Endothelial cell of umbilical vein (primary cell): ENCODE data around the gene RTN3. TPM values are rescaled to one million over a fixed set of nuclear protein-coding genes. Genes with fewer than 3 reads are reported as not detected.

Experiments
- BruUV-seq: library from RNA; stranded (reverse); fragments of 400-500 nt; replicated peaks from 2 replicates; lab custom pipeline; 2021; lab: Mats Ljungman, UMichigan
- CTCF ChIA-PET: fragments of 300-600, 350-600 bp; sonication (Branson Sonifier 250); formaldehyde crosslinking; loops from one replicate; lab custom pipeline; 2021; ENCODE audit warnings: antibody characterized with exemption, inconsistent platforms; lab: Charles Lee
- POLR2A ChIA-PET: fragments of 300-600, 350-600 bp; sonication (Branson Sonifier 250); formaldehyde crosslinking; loops from one replicate; lab custom pipeline; 2021; ENCODE audit warnings: antibody characterized with exemption, inconsistent platforms; lab: Charles Lee
- DNase-seq: peaks from one replicate; pipeline ENCODE4 v3.0.0-alpha.2; 2011; ENCODE audit warnings: low read depth, low spot score
- FAIRE-seq: peaks from 2 replicates; lab custom pipeline; 2011; peaks lifted over from hg19 to GRCh38; lab: Jason Lieb, UNC
- H2AFZ ChIP-seq: 2 replicates; pipeline ENCODE4 v1.6.0; 2012; ENCODE audit warnings: low read depth, low read length, control low read depth, inconsistent platforms
- H3K27ac ChIP-seq: 2 replicates; pipeline ENCODE4 v1.5.1; 2011; ENCODE audit warnings: low read depth, mild to moderate bottlenecking, control low read depth, low read length, moderate library complexity; ENCODE audit not compliant: insufficient read depth
- H3K27me3 ChIP-seq, 2 experiments: 2 replicates each; pipeline versions ENCODE4 v1.6.0 to v1.6.1; 2011; ENCODE audit warnings: low read length in 2 of 2, mixed read lengths in 1 of 2; ENCODE audit not compliant: control insufficient read depth in 2 of 2, insufficient read depth in 2 of 2
- H3K36me3 ChIP-seq, 2 experiments: 2 replicates in 1 of 2; 3 replicates in 1 of 2; pipeline ENCODE4 v1.5.1; 2011; ENCODE audit warnings: low read length in 2 of 2, mild to moderate bottlenecking in 1 of 2, moderate library complexity in 1 of 2; ENCODE audit not compliant: control insufficient read depth in 2 of 2, insufficient read depth in 2 of 2; ENCODE audit errors: extremely low read depth in 1 of 2
- H3K4me1 ChIP-seq: 3 replicates; pipeline ENCODE4 v1.5.1; 2011; ENCODE audit warnings: mild to moderate bottlenecking, low read length; ENCODE audit not compliant: control insufficient read depth, insufficient read depth; ENCODE audit errors: extremely low read depth
- H3K4me2 ChIP-seq: 2 replicates; pipeline ENCODE4 v1.6.1; 2011; ENCODE audit warnings: low read length, control low read depth, mixed read lengths; ENCODE audit not compliant: insufficient read depth
- H3K4me3 ChIP-seq, 3 experiments: fragments of 200-600 bp in 1 of 3; sonication (generic), shearing (Covaris generic) in 1 of 3; replicated peaks in 1 of 3; 2 replicates each; pipeline ENCODE4 v1.5.1; 2011 to 2016; ENCODE audit warnings: control low read depth in 3 of 3, low read length in 3 of 3, mild to moderate bottlenecking in 2 of 3, inconsistent platforms in 1 of 3, low read depth in 1 of 3, moderate library complexity in 1 of 3; ENCODE audit not compliant: insufficient read depth in 1 of 3
- H3K79me2 ChIP-seq: 2 replicates; pipeline ENCODE4 v1.6.0; 2012; ENCODE audit warnings: low read length, inconsistent platforms; ENCODE audit not compliant: control insufficient read depth, insufficient read depth
- H3K9ac ChIP-seq: replicated peaks from 2 replicates; pipeline ENCODE3; 2011; ENCODE audit warnings: low read length, control low read depth; ENCODE audit not compliant: insufficient read depth; ENCODE audit errors: extremely low read depth
- H3K9me1 ChIP-seq: replicated peaks from 3 replicates; pipeline ENCODE4 v1.6.0; 2011; ENCODE audit warnings: mild to moderate bottlenecking, low read length; ENCODE audit not compliant: control insufficient read depth, insufficient read depth; ENCODE audit errors: extremely low read depth
- H3K9me3 ChIP-seq: replicated peaks from 2 replicates; pipeline ENCODE4 v1.5.1; 2012; ENCODE audit warnings: low read length, inconsistent platforms; ENCODE audit not compliant: control insufficient read depth, insufficient read depth
- H4K20me1 ChIP-seq: replicated peaks from 2 replicates; pipeline ENCODE3; 2011; ENCODE audit warnings: mild to moderate bottlenecking, low read length; ENCODE audit not compliant: control insufficient read depth, insufficient read depth; ENCODE audit errors: extremely low read depth
- CTCF ChIP-seq, 2 donors: IDR thresholded peaks; 1 replicate in 1 of 2; 2 replicates in 1 of 2; pipeline ENCODE4 v1.5.1; 2011; ENCODE audit warnings: low read length in 2 of 2, mild to moderate bottlenecking in 2 of 2, moderate library complexity in 2 of 2, control low read depth in 1 of 2, inconsistent platforms in 1 of 2, low read depth in 1 of 2; ENCODE audit not compliant: insufficient read depth in 1 of 2; ENCODE audit errors: extremely low read depth in 1 of 2
- EZH2 ChIP-seq: IDR thresholded peaks from 2 replicates; pipeline ENCODE4 v1.6.1; 2012; ENCODE audit warnings: borderline replicate concordance, low read depth, mild to moderate bottlenecking, moderate library complexity, low read length, inconsistent platforms; ENCODE audit not compliant: severe bottlenecking
- FOS ChIP-seq: IDR thresholded peaks from 2 replicates; pipeline ENCODE4 v1.6.1; 2011; ENCODE audit warnings: mild to moderate bottlenecking, low read length, moderate library complexity, borderline replicate concordance; ENCODE audit not compliant: insufficient read depth
- GATA2 ChIP-seq: IDR thresholded peaks from 2 replicates; pipeline ENCODE4 v1.7.0; 2011; ENCODE audit warnings: low read depth, mild to moderate bottlenecking, moderate library complexity, mixed read lengths, low read length; ENCODE audit not compliant: insufficient read length, insufficient read depth
- JUN ChIP-seq: IDR thresholded peaks from 2 replicates; pipeline ENCODE4 v1.6.1; 2011; ENCODE audit warnings: borderline replicate concordance, low read depth; ENCODE audit not compliant: insufficient read length, insufficient read depth
- MAX ChIP-seq: IDR thresholded peaks from 2 replicates; pipeline ENCODE4 v1.6.1; 2011; ENCODE audit not compliant: insufficient read depth, insufficient read length
- MYC ChIP-seq: IDR thresholded peaks from one replicate; pipeline ENCODE4 v1.6.1; 2011; ENCODE audit warnings: mild to moderate bottlenecking, low read depth, low read length
- POLR2A ChIP-seq: IDR thresholded peaks from 2 replicates; pipeline ENCODE4 v1.6.1; 2012; ENCODE audit warnings: low read depth, mild to moderate bottlenecking, control low read depth, low read length
- POLR2AphosphoS5 ChIP-seq: IDR thresholded peaks from 2 replicates; pipeline ENCODE4 v1.6.1; 2012; ENCODE audit warnings: low read depth, mild to moderate bottlenecking, control low read depth, low read length, moderate library complexity; ENCODE audit not compliant: insufficient read depth
- dilution Hi-C: fragments of 300-500 bp; cut with MboI; formaldehyde crosslinking; loops from one replicate; pipeline ENCODE4 v1.15.0; 2019; ENCODE audit warnings: low sequenced_read_pairs; ENCODE audit not compliant: extremely low pct_ligation_motif_present
- intact Hi-C: fragments of 100-400 bp; cut with micrococcal nuclease; formaldehyde crosslinking; loops from one replicate; pipeline ENCODE4 v1.10.0; 2022
- polyA plus RNA-seq, 4 experiments: library from polyadenylated mRNA; depleted of rRNA in 3 of 4; stranded (reverse) in 3 of 4; unstranded in 1 of 4; fragments of >200 nt; gene quantifications; 2 replicates each; pipeline versions ENCODE4 v1.2.1 to v1.2.3, GENCODE V29; 2011 to 2012; ENCODE audit warnings: missing spikeins in 1 of 4
- total RNA-seq: library from RNA; stranded (reverse); gene quantifications from 2 replicates; pipeline ENCODE4 v1.2.3, GENCODE V29; 2021

The RTN3 gene
- total and polyA plus RNA-seq, 2 donors (not counting 3 experiments of a cell fraction or from before 2014, with no cell fraction given), result 90.6 to 112 TPM

- no peaks in the 10 kb centered on the region for H4K20me1 ChIP-seq
- no peaks in the 10 kb centered on the region for H3K4me1 ChIP-seq
- no peak for DNase-seq
- no peak overlapping the region for H2AFZ ChIP-seq
- no peak overlapping the region for H3K4me3 ChIP-seq
- no TSS peak for BruUV-seq
- no peaks in the 10 kb centered on the region for H3K79me2 ChIP-seq
- no peaks in the 10 kb centered on the region for H3K9me1 ChIP-seq
- intact Hi-C loops, result no loop called here
- no peak for TF ChIP-seq POLR2AphosphoS5
- no peak for TF ChIP-seq FOS
- no peak for TF ChIP-seq MAX
- no peak for TF ChIP-seq MYC
- no peak for TF ChIP-seq POLR2A
- TF ChIP-seq GATA2, result no peak
- TF ChIP-seq CTCF (IDR thresholded peaks at IDR 0.05; ENCODE audit: extremely low read depth in 1 of 2, insufficient read depth in 1 of 2, low read depth in 1 of 2, low read length in 2 of 2), result no peak
- TF ChIP-seq JUN, result no peak
- TF ChIP-seq EZH2, result no peak
- no peak overlapping the region for H3K27ac ChIP-seq
- CTCF ChIA-PET, result interaction anchor here (1.0 to 2.9 kb wide), 4 partner anchors 9 to 164 kb away, joined by 3 to 9 read pairs (median 6); no protein-coding TSS in a partner anchor
- H3K4me2 ChIP-seq, result no peak overlapping the region
- no peaks in the 10 kb centered on the region for H3K27me3 ChIP-seq
- FAIRE-seq, result no peak
- no peaks in the 10 kb centered on the region for H3K9me3 ChIP-seq
- H3K9ac ChIP-seq, result no peak overlapping the region
- dilution Hi-C loops, result no loop called here
- peaks cover 10 to 18% of the 10 kb centered on the region in 2 experiments for H3K36me3 ChIP-seq
- POLR2A ChIA-PET, result no interaction called here
Observed at GRCh38 chr11:63643205-63643604, 38.1 kb upstream of the RTN3 start.
